NB4 (cell line): ENCODE data around the gene CLDN6.
A peak's percentile ranks its signal among the peaks of the same experiment; 100 is the strongest.

Experiments
- DNase-seq: peaks from one replicate; pipeline ENCODE4 v3.0.0; 2010; ENCODE audit warnings: low read depth
- H3K4me3 ChIP-seq: one replicate; pipeline ENCODE4 v1.5.1; 2011; ENCODE audit warnings: mild to moderate bottlenecking, low read depth, low read length, moderate library complexity
- CTCF ChIP-seq: IDR thresholded peaks from one replicate; pipeline ENCODE4 v1.5.1; 2012; ENCODE audit warnings: low read depth, low read length
- MAX ChIP-seq: IDR thresholded peaks from 2 replicates; pipeline ENCODE4 v1.6.1; 2011; ENCODE audit warnings: low read depth, low read length
- MYC ChIP-seq: IDR thresholded peaks from 2 replicates; pipeline ENCODE4 v1.6.1; 2011; ENCODE audit warnings: low read depth, low read length
- POLR2A ChIP-seq: IDR thresholded peaks from 2 replicates; pipeline ENCODE4 v1.6.1; 2011; ENCODE audit warnings: mild to moderate bottlenecking; ENCODE audit not compliant: insufficient read length; ENCODE audit errors: extremely low read depth

CLDN6 gene

DNA sequence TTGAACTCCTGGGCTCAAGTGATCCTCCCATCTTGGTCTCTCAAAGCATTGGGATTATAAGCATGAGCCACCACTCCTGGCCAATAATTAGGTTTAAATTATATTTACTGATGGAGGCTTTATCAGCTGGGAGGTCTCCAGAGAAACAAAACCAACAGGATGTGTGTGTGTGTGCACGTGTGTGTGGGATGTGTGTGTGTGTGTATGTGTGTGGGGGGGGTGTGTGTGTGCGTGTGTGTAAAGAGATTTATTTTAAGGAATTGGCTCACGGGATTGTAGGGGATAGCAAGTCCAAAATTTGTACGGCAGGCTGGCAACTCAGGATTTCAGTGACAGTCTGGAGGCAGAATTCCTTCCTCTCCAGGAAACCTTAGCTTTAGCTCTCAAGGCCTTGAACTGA is 33.0 kb upstream of the CLDN6 start:
- no peak overlapping the region for H3K4me3 ChIP-seq
- no peak for TF ChIP-seq MAX
- TF ChIP-seq CTCF, result no peak
- TF ChIP-seq MYC, result no peak
- TF ChIP-seq POLR2A, result no peak
- no peak for DNase-seq

GRCh38 chr16:3050487-3050886 is 32.5 kb upstream of the CLDN6 start:
- no peak overlapping the region for H3K4me3 ChIP-seq
- peak; percentile 63 for DNase-seq
- TF ChIP-seq CTCF (no peak), POLR2A (no peak), MAX (no peak), MYC (no peak)

DNA sequence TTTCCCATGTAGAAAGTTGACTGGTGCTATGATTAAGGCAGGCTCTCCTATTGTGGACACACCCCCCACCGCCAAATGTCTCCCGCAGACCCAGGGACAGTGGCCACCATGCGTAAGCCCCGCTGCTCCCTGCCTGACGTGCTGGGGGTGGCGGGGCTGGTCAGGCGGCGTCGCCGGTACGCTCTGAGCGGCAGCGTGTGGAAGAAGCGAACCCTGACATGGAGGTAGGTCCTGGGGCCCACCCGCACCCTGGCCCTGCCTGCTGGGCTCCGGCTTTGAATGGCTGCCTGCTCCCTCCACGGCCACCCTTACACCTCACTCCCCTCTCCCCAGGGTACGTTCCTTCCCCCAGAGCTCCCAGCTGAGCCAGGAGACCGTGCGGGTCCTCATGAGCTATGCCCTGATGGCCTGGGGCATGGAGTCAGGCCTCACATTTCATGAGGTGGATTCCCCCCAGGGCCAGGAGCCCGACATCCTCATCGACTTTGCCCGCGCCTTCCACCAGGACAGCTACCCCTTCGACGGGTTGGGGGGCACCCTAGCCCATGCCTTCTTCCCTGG is 32.0 kb upstream of the CLDN6 start:
- TF ChIP-seq MAX (no peak), CTCF (no peak), POLR2A (no peak), MYC (no peak)

GRCh38 chr16:3047387-3047720 is 29.4 kb upstream of the CLDN6 start:
- peak overlapping the region; percentile 44 for H3K4me3 ChIP-seq
- TF ChIP-seq MYC (no peak), CTCF (no peak), MAX (no peak)
- DNase-seq, result no peak

More for the DNA sequence above, 32.0 kb upstream of the CLDN6 start:
- H3K4me3 ChIP-seq, result no peak overlapping the region
- no peak for DNase-seq

GRCh38 chr16:3046641-3047386 is 28.8 kb upstream of the CLDN6 start:
- DNase-seq, result peak; percentile 55
- peak overlapping the region; percentile 44 for H3K4me3 ChIP-seq
- TF ChIP-seq CTCF (no peak), MAX (no peak), MYC (no peak), POLR2A (no peak)
